Measurements from ENCODE around the gene SUN1. TPM values are rescaled to one million over a fixed set of nuclear protein-coding genes. Genes with fewer than 3 reads are reported as not detected.

SUN1 gene
- total and polyA plus RNA-seq, 4 donors, result 24.8 to 162 (median 40.1) TPM

DNA sequence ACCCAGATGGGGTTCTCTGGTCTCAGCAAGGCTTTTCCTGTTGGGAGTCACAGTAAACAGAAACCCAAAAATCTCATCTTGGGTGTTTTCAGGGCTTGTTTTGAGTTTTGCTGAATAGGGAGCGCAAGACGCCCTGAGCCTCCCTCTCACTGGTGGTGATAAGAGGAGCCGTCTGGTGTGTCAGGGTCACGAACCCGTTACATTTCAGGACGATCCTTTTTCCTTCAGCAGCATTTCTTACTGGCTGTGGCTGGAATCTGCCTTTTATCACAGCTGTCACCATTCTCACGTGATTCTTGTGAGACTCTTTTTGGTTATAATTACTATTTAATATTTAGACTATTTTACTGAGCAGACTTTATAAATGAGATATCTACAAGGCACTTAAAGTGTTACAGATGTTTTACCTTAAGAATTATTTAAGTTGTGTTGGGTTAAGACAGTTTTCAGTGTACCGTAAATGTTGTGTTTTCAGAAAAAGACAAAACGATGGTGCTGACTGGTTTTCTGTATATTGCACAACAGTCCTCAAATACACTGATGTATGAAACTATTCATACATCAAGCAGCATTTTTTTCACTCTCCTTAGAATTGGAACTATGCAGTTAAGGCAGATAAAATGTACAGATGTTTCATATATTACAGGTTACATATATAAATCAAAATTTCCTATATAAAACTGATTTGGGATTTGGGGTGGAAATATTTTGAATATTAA is 41.9 kb downstream of the SUN1 start:
- Histone ChIP-seq H3K9me3 (ENCODE audit: control insufficient read depth in 4 of 4, low read length in 3 of 4) (no peaks in the 10 kb centered on the region), H3K4me1 (ENCODE audit: control insufficient read depth in 4 of 4, insufficient read depth in 4 of 4, low read length in 3 of 4) (peaks cover 3 to 27% (median 16%) of the 10 kb centered on the region in 4 donors), H3K36me3 (ENCODE audit: control insufficient read depth in 4 of 4, insufficient read depth in 3 of 4, low read depth in 1 of 4, low read length in 3 of 4) (peaks cover 0 to 17% (median 7%) of the 10 kb centered on the region in 4 donors), H3K27me3 (ENCODE audit: control insufficient read depth in 4 of 4, insufficient read depth in 4 of 4, low read length in 3 of 4) (no peaks in the 10 kb centered on the region), H3K4me3 (ENCODE audit: low read depth in 1 of 3, low read length in 3 of 3) (no peak overlapping the region), H3K27ac (ENCODE audit: low read depth in 1 of 2, low read length in 2 of 2) (peak overlapping the region; percentile 67 to 72), H3K9ac (ENCODE audit: low read depth in 1 of 2, low read length in 2 of 2) (peak overlapping the region; percentile 60 to 74)
- TF ChIP-seq NR2F2 (IDR thresholded peaks at IDR 0.05) (peak; percentile 78), RXRA (IDR thresholded peaks at IDR 0.05) (peak; percentile 26 to 34), HNF4G (IDR thresholded peaks at IDR 0.05) (no peak), CTCF (IDR thresholded peaks at IDR 0.05; ENCODE audit: low read depth, low read length, missing input control) (no peak), YY1 (IDR thresholded peaks at IDR 0.05) (no peak), FOXA1 (IDR thresholded peaks at IDR 0.05) (no peak)
- WGBS, result 74% methylated on average over 9 of the region's 9 CpGs
- no peak for DNase-seq (ENCODE audit: low spot score)

DNA sequence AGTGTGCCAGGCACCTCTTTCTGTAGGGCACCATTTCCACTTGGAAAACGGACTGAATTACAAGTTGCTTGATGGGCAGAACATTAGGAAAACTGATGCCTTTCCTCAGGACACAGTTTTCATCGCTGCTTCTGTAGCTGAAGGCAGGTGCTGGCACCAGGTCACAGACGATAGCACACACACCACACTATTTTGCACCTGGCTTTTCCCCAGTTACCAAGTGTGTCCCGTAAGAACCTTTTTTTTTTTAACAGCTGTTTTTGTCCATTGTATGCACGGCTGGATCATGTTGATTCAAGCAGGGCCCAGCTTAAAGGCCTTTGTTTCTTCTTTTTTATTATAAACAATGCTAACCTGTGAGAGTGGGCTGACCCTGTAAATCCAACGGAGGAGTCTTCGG is 42.8 kb downstream of the SUN1 start:
- H3K4me3 ChIP-seq (ENCODE audit: low read depth in 1 of 3, low read length in 3 of 3), result no peak overlapping the region
- peaks cover 6 to 34% (median 22%) of the 10 kb centered on the region in 4 donors for H3K4me1 ChIP-seq (ENCODE audit: control insufficient read depth in 4 of 4, insufficient read depth in 4 of 4, low read length in 3 of 4)
- TF ChIP-seq JUND (IDR thresholded peaks at IDR 0.05), result no peak
- TF ChIP-seq HNF4A (conservative IDR thresholded peaks at IDR 0.05), result no peak
- no peak for TF ChIP-seq RXRA (IDR thresholded peaks at IDR 0.05)
- TF ChIP-seq TAF1 (conservative IDR thresholded peaks at IDR 0.05), result no peak
- no peaks in the 10 kb centered on the region for H3K27me3 ChIP-seq (ENCODE audit: control insufficient read depth in 4 of 4, insufficient read depth in 4 of 4, low read length in 3 of 4)
- DNase-seq (ENCODE audit: low spot score), result no peak
- WGBS, result 84% methylated on average over 7 of the region's 7 CpGs
- no peak overlapping the region for H3K9ac ChIP-seq (ENCODE audit: low read depth in 1 of 2, low read length in 2 of 2)
- no peaks in the 10 kb centered on the region for H3K9me3 ChIP-seq (ENCODE audit: control insufficient read depth in 4 of 4, low read length in 3 of 4)
- H3K36me3 ChIP-seq (ENCODE audit: control insufficient read depth in 4 of 4, insufficient read depth in 3 of 4, low read depth in 1 of 4, low read length in 3 of 4), result peaks cover 0 to 12% (median 2%) of the 10 kb centered on the region in 4 donors
- peak overlapping the region; percentile 71 to 82 for H3K27ac ChIP-seq (ENCODE audit: low read depth in 1 of 2, low read length in 2 of 2)

- Histone ChIP-seq H3K9ac (ENCODE audit: low read depth in 1 of 2, low read length in 2 of 2) (peak overlapping the region in 1 of 2 donors; percentile 27), H3K27me3 (ENCODE audit: control insufficient read depth in 4 of 4, insufficient read depth in 4 of 4, low read length in 3 of 4) (no peaks in the 10 kb centered on the region), H3K27ac (ENCODE audit: low read depth in 1 of 2, low read length in 2 of 2) (peak overlapping the region; percentile 71 to 82), H3K4me3 (ENCODE audit: low read depth in 1 of 3, low read length in 3 of 3) (peak overlapping the region in 1 of 3 donors; percentile 26), H3K9me3 (ENCODE audit: control insufficient read depth in 4 of 4, low read length in 3 of 4) (no peaks in the 10 kb centered on the region), H3K36me3 (ENCODE audit: control insufficient read depth in 4 of 4, insufficient read depth in 3 of 4, low read depth in 1 of 4, low read length in 3 of 4) (peaks cover 0 to 12% (median under 1%) of the 10 kb centered on the region in 4 donors), H3K4me1 (ENCODE audit: control insufficient read depth in 4 of 4, insufficient read depth in 4 of 4, low read length in 3 of 4) (peaks cover 9 to 39% (median 25%) of the 10 kb centered on the region in 4 donors)
- no peak for DNase-seq (ENCODE audit: low spot score)
- WGBS, result 80% methylated on average over 27 of the region's 27 CpGs
- TF ChIP-seq SP1 (IDR thresholded peaks at IDR 0.05), result no peak
- TF ChIP-seq, protein P1, sequence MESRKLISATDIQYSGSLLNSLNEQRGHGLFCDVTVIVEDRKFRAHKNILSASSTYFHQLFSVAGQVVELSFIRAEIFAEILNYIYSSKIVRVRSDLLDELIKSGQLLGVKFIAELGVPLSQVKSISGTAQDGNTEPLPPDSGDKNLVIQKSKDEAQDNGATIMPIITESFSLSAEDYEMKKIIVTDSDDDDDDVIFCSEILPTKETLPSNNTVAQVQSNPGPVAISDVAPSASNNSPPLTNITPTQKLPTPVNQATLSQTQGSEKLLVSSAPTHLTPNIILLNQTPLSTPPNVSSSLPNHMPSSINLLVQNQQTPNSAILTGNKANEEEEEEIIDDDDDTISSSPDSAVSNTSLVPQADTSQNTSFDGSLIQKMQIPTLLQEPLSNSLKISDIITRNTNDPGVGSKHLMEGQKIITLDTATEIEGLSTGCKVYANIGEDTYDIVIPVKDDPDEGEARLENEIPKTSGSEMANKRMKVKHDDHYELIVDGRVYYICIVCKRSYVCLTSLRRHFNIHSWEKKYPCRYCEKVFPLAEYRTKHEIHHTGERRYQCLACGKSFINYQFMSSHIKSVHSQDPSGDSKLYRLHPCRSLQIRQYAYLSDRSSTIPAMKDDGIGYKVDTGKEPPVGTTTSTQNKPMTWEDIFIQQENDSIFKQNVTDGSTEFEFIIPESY (IDR thresholded peaks at IDR 0.05), result no peak
- no peak for TF ChIP-seq TAF1 (conservative IDR thresholded peaks at IDR 0.05)
- TF ChIP-seq CTCF (IDR thresholded peaks at IDR 0.05; ENCODE audit: low read depth, low read length, missing input control), result no peak
- TF ChIP-seq FOXA1 (IDR thresholded peaks at IDR 0.05), result no peak
- TF ChIP-seq GABPA (IDR thresholded peaks at IDR 0.05 in 1 of 2, conservative IDR thresholded peaks at IDR 0.05 in 1 of 2), result no peak
- no peak for TF ChIP-seq ATF3 (IDR thresholded peaks at IDR 0.05)
- TF ChIP-seq REST (IDR thresholded peaks at IDR 0.05), result no peak
- TF ChIP-seq RXRA (IDR thresholded peaks at IDR 0.05), result no peak
- no peak for TF ChIP-seq JUND (IDR thresholded peaks at IDR 0.05)
- TF ChIP-seq MAX (IDR thresholded peaks at IDR 0.05), result no peak
Observed at GRCh38 chr7:875476-876076, 43.3 kb downstream of the SUN1 start.
